ENCODE measurements around the gene INTS12.

- TF ChIP-seq ELK4 (IDR thresholded peaks at IDR 0.05; ENCODE audit: borderline replicate concordance, low read depth, low read length) = no peak
- no peak for TF ChIP-seq GFI1B (tag by site-specific recombination; IDR thresholded peaks at IDR 0.05)
- TF ChIP-seq CTCF (tag by site-specific recombination; IDR thresholded peaks at IDR 0.05) = no peak
- no peak for TF ChIP-seq ZNF670 (tag by site-specific recombination; IDR thresholded peaks at IDR 0.05; ENCODE audit: low read depth)
- TF ChIP-seq GLI4 (tag by site-specific recombination; IDR thresholded peaks at IDR 0.05) = no peak
- TF ChIP-seq ZNF560 (tag by site-specific recombination; IDR thresholded peaks at IDR 0.05; ENCODE audit: borderline replicate concordance) = no peak
- no peak for TF ChIP-seq ZNF184 (tag by site-specific recombination; IDR thresholded peaks at IDR 0.05)
- TF ChIP-seq OSR2 (tag by site-specific recombination; IDR thresholded peaks at IDR 0.05) = no peak
- no peak for TF ChIP-seq ZBTB17 (tag by site-specific recombination; IDR thresholded peaks at IDR 0.05)
- TF ChIP-seq ZNF324 (tag by site-specific recombination; IDR thresholded peaks at IDR 0.05) = no peak
- no peak for TF ChIP-seq ZNF544 (tag by site-specific recombination; IDR thresholded peaks at IDR 0.05)
Observed at GRCh38 chr4:105661028-105661427, 47.5 kb downstream of the INTS12 start.

All from HEK293 (cell line).